Calu3 (cell line): ENCODE results near the gene MCC. TPM values are rescaled to one million over a fixed set of nuclear protein-coding genes. Genes with fewer than 3 reads are reported as not detected.

Experiments used
- BruUV-seq: library from RNA; stranded (reverse); fragments of 400-500 nt; replicated peaks from 2 replicates; lab custom pipeline; 2021; lab: Mats Ljungman, UMichigan
- CTCF ChIA-PET: fragments of 300-600 bp; sonication (Branson Sonifier 250); formaldehyde crosslinking; loops from one replicate; lab custom pipeline; 2022; ENCODE audit warnings: antibody characterized with exemption; lab: Charles Lee
- DNase-seq: peaks from one replicate; pipeline ENCODE4 v3.0.0; 2022
- H3K27ac Mint-ChIP-seq: one replicate; pipeline ENCODE4 v1.8.0; 2022; ENCODE audit warnings: mixed read lengths; ENCODE audit not compliant: unreplicated experiment
- H3K27me3 Mint-ChIP-seq: one replicate; pipeline ENCODE4 v1.8.0; 2022; ENCODE audit warnings: mixed read lengths; ENCODE audit not compliant: unreplicated experiment
- H3K36me3 Mint-ChIP-seq: one replicate; pipeline ENCODE4 v1.8.0; 2022; ENCODE audit warnings: mild to moderate bottlenecking, moderate library complexity, mixed read lengths; ENCODE audit not compliant: insufficient read depth, unreplicated experiment
- H3K4me1 Mint-ChIP-seq: one replicate; pipeline ENCODE4 v1.8.0; 2022; ENCODE audit warnings: mild to moderate bottlenecking, low read depth, mixed read lengths; ENCODE audit not compliant: unreplicated experiment
- H3K4me3 Mint-ChIP-seq: one replicate; pipeline ENCODE4 v1.8.0; 2022; ENCODE audit warnings: mild to moderate bottlenecking, low read depth, moderate library complexity, mixed read lengths; ENCODE audit not compliant: unreplicated experiment
- H3K9me3 Mint-ChIP-seq: one replicate; pipeline ENCODE4 v1.8.0; 2022; ENCODE audit warnings: low read depth, mixed read lengths; ENCODE audit not compliant: unreplicated experiment
- CTCF ChIP-seq: fragments of 200-600 bp; IDR thresholded peaks from one replicate; pipeline ENCODE4 v1.8.0; 2022; ENCODE audit warnings: antibody characterized with exemption; ENCODE audit not compliant: unreplicated experiment
- intact Hi-C: fragments of 100-400 bp; cut with micrococcal nuclease; formaldehyde crosslinking; loops from one replicate; pipeline ENCODE4 v1.10.0; 2022; ENCODE audit not compliant: unreplicated experiment
- total RNA-seq: library from RNA; stranded (reverse); gene quantifications from 2 replicates; pipeline ENCODE4 v1.2.3, GENCODE V29; 2022

The MCC gene
- total RNA-seq, 1 experiment from 2014 or later, result 2.8 TPM

- no peak for DNase-seq
- intact Hi-C loops, result no loop called here
- Mint-ChIP-seq H3K4me1 (no peaks in the 10 kb centered on the region), H3K27me3 (peaks cover 13% of the 10 kb centered on the region), H3K4me3 (no peak overlapping the region), H3K27ac (no peak overlapping the region), H3K36me3 (no peaks in the 10 kb centered on the region), H3K9me3 (no peaks in the 10 kb centered on the region)
- CTCF ChIA-PET, result interaction anchor here (0.6 kb wide), 1 partner anchor 1428 kb away, joined by 3 read pairs; no protein-coding TSS in a partner anchor
- BruUV-seq, result no TSS peak
- TF ChIP-seq CTCF, result no peak
Observed at GRCh38 chr5:113433862-113434612, 54.2 kb downstream of the MCC start.

DNA sequence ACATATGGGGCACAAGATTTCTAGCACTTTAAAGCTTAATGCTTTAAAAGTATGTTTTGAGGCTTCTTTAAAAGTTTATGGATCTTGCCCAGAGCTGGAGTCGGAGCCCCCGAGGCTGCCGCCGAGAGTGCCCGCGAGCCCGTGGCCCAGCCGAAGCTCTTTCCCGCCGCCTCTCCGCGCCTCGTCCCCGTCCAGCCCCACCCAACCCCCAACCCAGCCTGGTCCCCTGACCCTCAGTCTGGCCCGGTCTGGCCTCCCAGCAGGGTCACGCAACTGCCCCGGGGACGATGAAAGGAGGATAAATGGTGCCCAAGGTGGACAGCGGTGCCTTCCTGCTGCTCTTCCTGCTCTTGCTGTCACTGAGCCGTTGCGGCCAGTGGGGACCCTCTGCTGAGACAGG is 55.2 kb downstream of the MCC start:
- Mint-ChIP-seq H3K36me3 (no peaks in the 10 kb centered on the region), H3K27ac (no peak overlapping the region), H3K27me3 (peaks cover 13% of the 10 kb centered on the region), H3K9me3 (no peaks in the 10 kb centered on the region), H3K4me3 (no peak overlapping the region), H3K4me1 (no peaks in the 10 kb centered on the region)
- no peak for DNase-seq
- CTCF ChIA-PET, result no interaction called here
- intact Hi-C loops, result no loop called here
- BruUV-seq, result no TSS peak
- TF ChIP-seq CTCF, result no peak

GRCh38 chr5:113427871-113428574 is 60.2 kb downstream of the MCC start:
- no peaks in the 10 kb centered on the region for H3K36me3 Mint-ChIP-seq
- no peaks in the 10 kb centered on the region for H3K27me3 Mint-ChIP-seq
- TF ChIP-seq CTCF, result no peak
- CTCF ChIA-PET, result no interaction called here
- no peak overlapping the region for H3K4me3 Mint-ChIP-seq
- no TSS peak for BruUV-seq
- DNase-seq, result no peak
- intact Hi-C loops, result no loop called here
- no peaks in the 10 kb centered on the region for H3K9me3 Mint-ChIP-seq
- H3K4me1 Mint-ChIP-seq, result no peaks in the 10 kb centered on the region
- H3K27ac Mint-ChIP-seq, result no peak overlapping the region

- Mint-ChIP-seq H3K9me3 (no peaks in the 10 kb centered on the region), H3K4me1 (no peaks in the 10 kb centered on the region), H3K27me3 (no peaks in the 10 kb centered on the region), H3K36me3 (no peaks in the 10 kb centered on the region), H3K4me3 (no peak overlapping the region), H3K27ac (no peak overlapping the region)
- intact Hi-C loops, result no loop called here
- CTCF ChIA-PET, result no interaction called here
- no TSS peak for BruUV-seq
- TF ChIP-seq CTCF, result no peak
- no peak for DNase-seq
Observed at GRCh38 chr5:113425909-113426308, 62.3 kb downstream of the MCC start.
